ENCODE results near the gene VSIG1.
A peak's percentile ranks its signal among the peaks of the same experiment; 100 is the strongest.

VSIG1 gene

GRCh38 chrX:108064613-108065012 is 19.7 kb downstream of the VSIG1 start:
- no peak for DNase-seq (ENCODE audit: low spot score)

GRCh38 chrX:108068121-108068520 is 23.3 kb downstream of the VSIG1 start:
- DNase-seq (ENCODE audit: low spot score) = no peak

- peak; percentile 21 for DNase-seq (ENCODE audit: low spot score)
Measured at GRCh38 chrX:108070891-108071290, 26.0 kb downstream of the VSIG1 start.

- no peak for DNase-seq (ENCODE audit: low spot score)
Measured at GRCh38 chrX:108071578-108071977, 26.7 kb downstream of the VSIG1 start.

GRCh38 chrX:108072746-108073145 is 27.9 kb downstream of the VSIG1 start:
- DNase-seq (ENCODE audit: low spot score) = no peak

GRCh38 chrX:108081110-108081509 is 36.2 kb downstream of the VSIG1 start:
- DNase-seq (ENCODE audit: low spot score) = no peak

GRCh38 chrX:108087792-108088191 is 42.9 kb downstream of the VSIG1 start:
- no peak for DNase-seq (ENCODE audit: low spot score)

GRCh38 chrX:108088511-108088910 is 43.6 kb downstream of the VSIG1 start:
- no peak for DNase-seq (ENCODE audit: low spot score)

- DNase-seq (ENCODE audit: low spot score) = no peak
Measured at GRCh38 chrX:108090491-108091263, 45.8 kb downstream of the VSIG1 start.

GRCh38 chrX:108091264-108091877 is 46.5 kb downstream of the VSIG1 start, which contains the start of the genes ATG4A and PSMD10:
TSS of gene ATG4A (plus strand) at chrX:108091778. CDS start at chrX:108091827, 49 bp downstream.
TSS of gene PSMD10 (minus strand) at chrX:108091542. CDS start at chrX:108091520, 22 bp downstream.
- peak; percentile 81 for DNase-seq (ENCODE audit: low spot score)

- no peak for DNase-seq (ENCODE audit: low spot score)
Measured at GRCh38 chrX:108091878-108092291, 47.0 kb downstream of the VSIG1 start.

GRCh38 chrX:108097380-108097779 is 52.5 kb downstream of the VSIG1 start:
- DNase-seq (ENCODE audit: low spot score) = no peak

- no peak for DNase-seq (ENCODE audit: low spot score)
Measured at GRCh38 chrX:108105473-108105872, 60.6 kb downstream of the VSIG1 start.

- DNase-seq (ENCODE audit: low spot score) = no peak
Measured at GRCh38 chrX:108114541-108114940, 69.7 kb downstream of the VSIG1 start.

GRCh38 chrX:108117988-108118387 is 73.1 kb downstream of the VSIG1 start:
- DNase-seq (ENCODE audit: low spot score) = no peak

- DNase-seq (ENCODE audit: low spot score) = no peak
Measured at GRCh38 chrX:108121291-108121690, 76.4 kb downstream of the VSIG1 start.

- DNase-seq (ENCODE audit: low spot score) = peak; percentile 9
Measured at GRCh38 chrX:108122748-108123147, 77.9 kb downstream of the VSIG1 start.

- no peak for DNase-seq (ENCODE audit: low spot score)
Measured at GRCh38 chrX:108123591-108124366, 78.9 kb downstream of the VSIG1 start.

GRCh38 chrX:108126661-108127060 is 81.8 kb downstream of the VSIG1 start:
- no peak for DNase-seq (ENCODE audit: low spot score)

GRCh38 chrX:108127152-108127551 is 82.3 kb downstream of the VSIG1 start:
- no peak for DNase-seq (ENCODE audit: low spot score)
